ENCODE results near the gene EXTL2. TPM values are rescaled to one million over a fixed set of nuclear protein-coding genes. Genes with fewer than 3 reads are reported as not detected.
A peak's percentile ranks its signal among the peaks of the same experiment; 100 is the strongest.
"Not testable (repeated sequence)": the region's sequence is repeated elsewhere in the genome, so short reads cannot be mapped to it uniquely, and the experiment has no call there.

EXTL2 gene
- total RNA-seq, 4 donors from 2014 or later = 1.4 to 7.4 (median 2.5) TPM

DNA sequence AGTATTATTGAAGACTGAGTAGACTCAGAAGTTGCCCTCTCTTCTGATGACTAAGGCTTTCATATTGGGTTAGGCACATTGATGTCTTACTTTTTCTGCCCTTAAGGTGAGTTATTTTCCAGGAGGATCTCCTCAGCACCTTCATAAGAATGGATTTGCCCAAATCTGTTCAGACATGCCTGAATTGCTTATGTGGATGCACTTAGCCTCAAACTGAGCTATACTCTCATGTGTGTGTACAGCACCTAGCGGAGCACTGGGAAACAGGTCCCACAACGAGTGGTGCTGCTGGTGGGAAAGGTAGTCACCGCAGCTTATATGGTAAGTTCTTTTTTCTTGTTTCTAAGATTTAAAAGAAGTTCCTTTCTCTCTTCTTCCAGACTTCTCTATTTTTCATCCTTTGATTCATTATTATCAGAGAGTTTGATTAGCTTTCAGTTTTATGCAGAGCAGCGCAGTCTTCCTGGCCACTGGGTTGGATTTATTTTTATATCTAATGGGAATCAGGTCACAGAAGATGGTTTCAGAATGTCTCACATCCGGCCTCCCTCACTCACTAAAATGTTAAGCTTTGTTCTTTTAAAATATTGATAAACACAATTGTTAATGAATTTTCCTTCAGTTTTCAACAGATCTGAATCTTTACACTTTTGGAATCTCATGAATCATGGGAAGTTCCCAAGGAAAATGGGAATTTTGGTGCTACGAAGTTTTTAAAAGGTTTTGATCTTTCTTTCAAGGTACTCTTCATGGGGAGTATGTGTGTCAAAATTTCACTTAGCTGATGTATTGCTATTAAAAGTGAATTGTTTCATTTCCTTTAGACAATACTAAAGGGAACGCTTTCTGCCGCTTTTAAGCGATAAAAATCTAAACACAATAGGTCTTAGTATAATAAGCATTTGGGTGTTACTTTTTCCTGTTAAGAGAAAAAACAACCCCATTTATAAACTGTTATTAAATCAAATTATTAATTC lies 58.5 kb downstream of the EXTL2 start:
- intact Hi-C loops (cut with DNase I) = no loop called here
- H3K9me3 ChIP-seq = peaks cover 0 to 3% (median 0%) of the 10 kb centered on the region in 3 donors
- WGBS, 2 donors = 52 to 65% methylated on average over 9 of the region's 9 CpGs
- H3K4me1 ChIP-seq = no peaks in the 10 kb centered on the region
- no peak for DNase-seq
- no peak for TF ChIP-seq POLR2A (IDR thresholded peaks at IDR 0.05)
- TF ChIP-seq, protein P1, sequence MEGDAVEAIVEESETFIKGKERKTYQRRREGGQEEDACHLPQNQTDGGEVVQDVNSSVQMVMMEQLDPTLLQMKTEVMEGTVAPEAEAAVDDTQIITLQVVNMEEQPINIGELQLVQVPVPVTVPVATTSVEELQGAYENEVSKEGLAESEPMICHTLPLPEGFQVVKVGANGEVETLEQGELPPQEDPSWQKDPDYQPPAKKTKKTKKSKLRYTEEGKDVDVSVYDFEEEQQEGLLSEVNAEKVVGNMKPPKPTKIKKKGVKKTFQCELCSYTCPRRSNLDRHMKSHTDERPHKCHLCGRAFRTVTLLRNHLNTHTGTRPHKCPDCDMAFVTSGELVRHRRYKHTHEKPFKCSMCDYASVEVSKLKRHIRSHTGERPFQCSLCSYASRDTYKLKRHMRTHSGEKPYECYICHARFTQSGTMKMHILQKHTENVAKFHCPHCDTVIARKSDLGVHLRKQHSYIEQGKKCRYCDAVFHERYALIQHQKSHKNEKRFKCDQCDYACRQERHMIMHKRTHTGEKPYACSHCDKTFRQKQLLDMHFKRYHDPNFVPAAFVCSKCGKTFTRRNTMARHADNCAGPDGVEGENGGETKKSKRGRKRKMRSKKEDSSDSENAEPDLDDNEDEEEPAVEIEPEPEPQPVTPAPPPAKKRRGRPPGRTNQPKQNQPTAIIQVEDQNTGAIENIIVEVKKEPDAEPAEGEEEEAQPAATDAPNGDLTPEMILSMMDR (IDR thresholded peaks at IDR 0.05) = peak in 2 of 6 experiments; percentile 12 to 17
- H3K27me3 ChIP-seq = no peaks in the 10 kb centered on the region
- peak overlapping the region in 1 of 4 donors; percentile 19 for H3K27ac ChIP-seq
- H3K36me3 ChIP-seq = no peaks in the 10 kb centered on the region
- no peak overlapping the region for H3K4me3 ChIP-seq

DNA sequence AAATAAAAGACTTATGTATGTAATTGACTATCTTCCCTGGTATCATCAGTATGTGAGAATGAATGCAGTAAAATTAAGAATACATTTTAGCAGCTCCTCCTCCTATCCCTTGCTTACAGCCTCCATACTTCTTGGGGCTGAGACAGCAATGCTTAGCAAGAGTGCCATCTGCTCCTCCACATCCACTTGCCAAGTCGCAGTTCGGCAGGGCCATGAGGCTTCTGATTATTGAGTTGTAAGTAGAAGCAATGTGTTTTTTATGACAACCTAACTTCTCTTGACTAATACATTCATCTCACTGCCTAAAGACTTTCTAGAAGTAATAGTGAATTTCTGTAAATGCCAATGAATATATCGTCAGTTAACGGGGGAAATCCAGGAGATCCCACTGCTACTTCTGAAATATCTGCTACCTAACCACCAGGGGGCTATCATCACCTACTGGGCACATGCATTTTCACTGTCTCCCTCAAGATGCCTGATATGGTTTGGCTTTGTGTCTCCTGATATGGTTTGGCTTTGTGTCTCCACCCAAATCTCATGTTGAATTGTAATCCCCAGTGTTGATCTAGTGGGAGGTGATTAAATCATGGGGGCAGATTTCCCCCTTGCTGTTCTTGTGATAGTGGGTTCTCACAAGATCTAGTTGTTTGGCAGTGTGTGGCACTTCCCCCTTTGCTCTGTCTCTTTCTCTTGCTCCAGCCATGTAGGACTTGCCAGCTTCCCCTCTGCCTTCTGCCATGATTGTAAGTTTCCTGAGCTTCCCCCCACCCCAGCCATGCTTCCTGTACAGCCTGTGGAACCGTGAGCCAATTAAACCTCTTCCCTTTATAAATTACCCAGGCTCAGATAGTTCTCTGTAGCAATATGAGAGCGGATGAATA lies 59.6 kb downstream of the EXTL2 start:
- DNase-seq = no peak
- no peaks in the 10 kb centered on the region for H3K9me3 ChIP-seq
- WGBS, 2 donors = 73 to 80% methylated on average over 6 of the region's 6 CpGs
- no peaks in the 10 kb centered on the region for H3K4me1 ChIP-seq
- no peaks in the 10 kb centered on the region for H3K27me3 ChIP-seq
- H3K27ac ChIP-seq = no peak overlapping the region
- H3K4me3 ChIP-seq = no peak overlapping the region
- intact Hi-C loops (cut with DNase I) = no loop called here
- H3K36me3 ChIP-seq = no peaks in the 10 kb centered on the region
- no peak for TF ChIP-seq POLR2A (IDR thresholded peaks at IDR 0.05)
- TF ChIP-seq, protein P1 (IDR thresholded peaks at IDR 0.05) = peak in 1 of 6 experiments; percentile 32

DNA sequence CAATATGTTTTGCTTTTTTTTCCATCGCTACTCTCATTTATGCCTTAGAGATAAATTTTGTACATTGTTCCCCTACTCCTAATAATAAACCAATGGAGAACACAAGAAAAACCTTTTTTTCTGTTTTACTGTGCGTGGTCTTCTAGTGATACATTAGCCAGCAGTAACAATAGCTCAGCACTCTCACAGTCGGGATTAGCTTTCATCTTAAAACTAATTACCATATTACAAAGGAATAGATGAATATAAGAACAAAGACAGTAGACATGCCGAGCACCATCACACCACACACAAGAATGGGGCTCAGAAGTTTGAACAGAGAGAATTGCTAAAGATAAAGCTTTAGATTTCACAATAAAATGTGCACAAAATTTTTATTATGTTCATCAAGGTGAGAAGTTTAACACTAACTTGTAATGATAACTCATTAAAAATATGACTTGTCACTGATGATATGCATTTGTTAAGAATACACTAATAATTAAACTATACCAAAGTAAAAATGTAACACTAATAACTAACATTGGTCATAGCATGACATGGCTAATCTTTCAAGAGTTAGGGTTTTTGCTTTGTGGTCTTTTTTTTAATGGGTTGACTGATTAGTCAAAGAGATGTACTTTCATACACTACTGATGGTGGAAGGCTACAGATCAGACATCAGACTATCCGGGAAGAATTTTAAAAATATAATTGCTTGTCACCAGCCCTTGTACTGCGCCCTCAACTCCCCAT lies 61.8 kb downstream of the EXTL2 start:
- Histone ChIP-seq H3K4me3 (no peak overlapping the region), H3K27me3 (no peaks in the 10 kb centered on the region), H3K4me1 (no peaks in the 10 kb centered on the region), H3K36me3 (no peaks in the 10 kb centered on the region), H3K27ac (no peak overlapping the region), H3K9me3 (no peaks in the 10 kb centered on the region)
- WGBS, 2 donors = 76 to 82% methylated on average over 6 of the region's 6 CpGs
- intact Hi-C loops (cut with DNase I) = no loop called here
- TF ChIP-seq, protein P1 (IDR thresholded peaks at IDR 0.05) = no peak
- no peak for TF ChIP-seq POLR2A (IDR thresholded peaks at IDR 0.05)
- DNase-seq = no peak

DNA sequence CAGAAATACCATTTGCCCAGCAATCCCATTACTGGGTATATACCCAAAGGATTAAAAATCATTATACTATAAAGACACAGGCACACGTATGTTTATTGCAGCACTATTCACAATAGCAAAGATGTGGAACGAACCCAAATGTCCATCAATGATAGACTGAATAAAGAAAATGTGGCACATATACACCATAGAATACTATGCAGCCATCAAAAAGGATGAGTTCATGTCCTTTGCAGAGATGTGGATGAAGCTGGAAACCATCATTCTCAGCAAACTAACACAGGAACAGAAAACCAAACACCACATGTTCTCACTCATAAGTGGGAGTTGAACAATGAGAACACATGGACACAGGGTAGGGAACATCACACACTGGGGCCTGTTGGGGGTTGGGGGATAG lies 69.0 kb downstream of the EXTL2 start:
- intact Hi-C loops (cut with DNase I); DNase-seq; H3K36me3 ChIP-seq; H3K27ac ChIP-seq; H3K4me1 ChIP-seq; H3K4me3 ChIP-seq; H3K27me3 ChIP-seq; H3K9me3 ChIP-seq: not testable (repeated sequence)
- WGBS, 2 donors = 68 to 78% methylated on average over 2 of the region's 2 CpGs

Other genes starting within 250 kb of the EXTL2 start
- 1 to 10 TPM in 3 of 4 donors, not detected in 1; 1.1 to 3.8 (median 2.8) TPM for gene VCAM1, start 175.1 kb downstream of the EXTL2 start, total RNA-seq
- gene SLC30A7, start 1.2 kb upstream of the EXTL2 start, total RNA-seq = 10 to 100 TPM in 3 of 4 donors, 1 to 10 TPM in 1; 9.0 to 22.1 (median 16.5) TPM
- gene DPH5, start 130.9 kb upstream of the EXTL2 start, total RNA-seq = 10 to 100 TPM in 3 of 4 donors, 1 to 10 TPM in 1; 8.1 to 22.2 (median 16.4) TPM